Activated CD4-positive, alpha-beta T cell treated with anti-CD3 and anti-CD28 coated beads, Interleukin-2, amount 50 U/mL, for 1 hour (primary cell): Measurements from ENCODE around the gene C1orf115.
"Not testable (repeated sequence)": the region's sequence is repeated elsewhere in the genome, so short reads cannot be mapped to it uniquely, and the experiment has no call there.

Experiments
- DNase-seq: peaks from one replicate; pipeline ENCODE4 v3.0.0-alpha.2; 2020

C1orf115 gene

DNA sequence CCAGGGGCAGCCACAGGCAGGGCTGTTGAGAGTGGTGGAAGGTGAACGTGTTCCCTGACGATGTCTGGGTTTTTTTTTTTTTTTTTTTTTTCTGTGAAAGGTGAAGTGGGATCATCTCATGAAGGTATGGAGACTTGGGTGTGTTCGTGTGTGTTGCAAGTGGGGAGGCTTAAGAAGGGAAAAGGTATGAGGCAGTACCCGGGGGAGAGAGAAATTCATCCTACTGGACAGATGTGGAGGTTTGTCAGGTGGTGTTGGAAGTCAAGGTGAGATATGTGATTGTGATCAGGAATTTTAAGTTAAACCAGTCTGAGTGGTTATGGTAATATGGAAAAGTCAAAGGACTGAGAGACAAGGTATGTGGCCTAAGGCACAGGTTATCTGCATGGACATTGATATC lies 5.3 kb downstream of the C1orf115 start:
- no peak for DNase-seq

DNA sequence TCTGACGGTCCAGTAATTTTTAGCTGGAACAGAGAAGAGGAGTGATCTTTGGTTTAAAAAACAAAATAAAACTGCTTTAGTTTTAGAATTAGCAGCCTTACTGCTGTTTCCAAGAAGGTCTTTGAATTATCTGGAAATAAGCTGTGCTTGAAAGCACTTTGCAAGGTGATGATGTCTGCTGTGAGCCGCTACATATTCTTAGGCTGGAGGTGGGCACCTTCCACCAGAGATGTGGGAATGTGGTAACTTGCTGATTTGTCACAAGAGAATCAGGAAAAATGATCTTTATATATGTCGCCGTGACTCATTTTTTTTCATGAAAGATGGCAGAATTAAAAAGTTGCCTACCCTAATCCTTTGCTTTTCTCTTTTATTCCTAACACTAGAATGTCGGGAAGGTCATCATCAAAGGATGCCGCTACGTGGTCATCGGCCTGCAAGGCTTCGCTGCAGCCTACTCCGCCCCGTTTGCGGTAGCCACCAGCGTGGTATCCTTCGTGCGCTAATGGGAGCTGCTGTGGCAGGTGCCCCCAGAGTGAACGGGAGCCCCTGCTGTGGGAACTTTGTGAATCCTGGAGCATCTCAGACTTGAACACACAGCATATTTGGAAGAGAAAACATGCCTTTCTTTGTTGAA lies 6.2 kb downstream of the C1orf115 start:
- no peak for DNase-seq

- no peak for DNase-seq
Observed at GRCh38 chr1:220696863-220697231, 6.7 kb downstream of the C1orf115 start.

- no peak for DNase-seq
Observed at GRCh38 chr1:220697326-220697725, 7.2 kb downstream of the C1orf115 start.

- no peak for DNase-seq
Observed at GRCh38 chr1:220698607-220699016, 8.4 kb downstream of the C1orf115 start.

DNA sequence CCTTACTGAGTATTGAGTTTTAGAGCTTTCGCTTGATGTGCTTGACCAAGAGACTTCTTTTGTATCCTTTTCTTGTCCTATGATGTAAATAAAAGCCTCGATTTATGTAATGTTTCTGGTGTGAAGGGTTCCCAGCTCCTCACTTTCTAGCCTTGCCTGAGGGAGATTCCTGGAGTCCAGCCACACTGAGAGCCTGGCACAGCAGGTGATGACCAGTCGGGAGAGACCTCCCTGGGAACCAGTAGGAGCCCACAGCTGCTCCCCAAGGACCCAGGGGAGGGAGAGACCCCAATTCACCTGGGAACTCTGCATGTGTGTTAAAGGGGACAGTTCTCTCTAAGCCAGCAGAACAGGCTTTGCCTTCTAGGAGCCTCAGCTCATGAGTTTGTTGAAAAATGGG lies 8.9 kb downstream of the C1orf115 start:
- no peak for DNase-seq

GRCh38 chr1:220700556-220701179 lies 10.5 kb downstream of the C1orf115 start:
- DNase-seq, result no peak

DNA sequence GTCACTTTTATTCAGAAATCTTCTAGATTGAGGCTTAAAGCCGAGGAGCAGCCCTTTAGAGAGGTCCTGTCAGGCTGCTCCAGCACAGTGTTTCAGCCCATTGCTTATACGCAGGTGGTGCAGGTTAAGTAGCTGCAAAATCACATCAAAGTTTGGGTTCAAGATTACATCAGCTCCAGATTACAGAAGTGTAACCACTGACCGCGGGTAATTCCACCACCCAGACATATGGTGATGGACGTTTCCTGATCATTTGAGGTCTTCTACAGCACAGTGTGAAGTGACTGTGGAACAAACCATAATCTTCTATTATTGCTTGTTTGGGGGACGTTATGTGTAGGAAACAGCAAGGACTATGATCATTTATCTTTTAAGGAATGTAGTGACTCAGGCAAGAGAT lies 11.8 kb downstream of the C1orf115 start:
- DNase-seq, result no peak

- no peak for DNase-seq
Observed at GRCh38 chr1:220702733-220703270, 12.6 kb downstream of the C1orf115 start.

- no peak for DNase-seq
Observed at GRCh38 chr1:220703305-220703704, 13.1 kb downstream of the C1orf115 start.

GRCh38 chr1:220705782-220706181 lies 15.6 kb downstream of the C1orf115 start:
- no peak for DNase-seq

- no peak for DNase-seq
Observed at GRCh38 chr1:220706480-220706879, 16.3 kb downstream of the C1orf115 start.

GRCh38 chr1:220707160-220707559 lies 17.0 kb downstream of the C1orf115 start:
- DNase-seq, result no peak

- DNase-seq, result no peak
Observed at GRCh38 chr1:220708244-220708643, 18.1 kb downstream of the C1orf115 start.

DNA sequence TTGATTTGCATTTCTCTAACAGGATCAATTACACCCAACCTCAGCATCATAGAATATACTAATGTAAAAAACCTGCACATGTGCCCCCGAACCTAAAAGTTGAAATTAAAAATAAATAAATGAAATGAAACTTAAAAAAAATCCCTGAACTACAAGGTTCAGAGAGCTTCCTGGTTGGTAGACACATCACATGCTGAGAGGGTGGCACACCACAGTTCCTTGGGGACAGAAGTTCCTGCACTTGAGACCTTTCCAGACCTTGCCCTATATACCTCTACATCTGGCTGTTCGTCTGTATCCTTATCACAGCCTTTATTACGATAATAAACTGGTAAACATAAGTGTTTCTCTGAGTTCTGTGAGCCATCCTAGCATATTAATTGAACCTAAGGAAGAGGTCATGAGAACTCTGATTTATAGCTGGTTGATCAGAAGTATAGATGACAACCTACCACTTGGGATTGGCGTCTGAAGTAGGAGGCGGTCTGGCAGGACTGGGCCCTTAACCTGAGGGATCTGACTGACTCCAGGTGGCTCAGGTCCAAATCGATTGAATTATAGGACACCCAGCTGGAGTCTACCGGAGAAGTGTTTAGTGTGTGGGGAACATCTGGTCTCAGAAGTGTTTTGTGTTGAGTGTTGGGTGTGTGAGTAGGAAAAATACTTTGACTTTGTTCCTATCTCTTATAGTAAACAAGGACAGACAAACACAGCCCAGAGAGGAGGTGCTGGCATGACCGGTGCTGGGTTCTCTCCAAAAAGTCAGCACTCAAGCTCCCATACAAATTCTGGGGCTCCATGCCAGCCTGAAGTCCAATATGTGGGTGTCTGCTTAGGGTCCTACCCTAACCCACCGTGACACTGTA lies 19.0 kb downstream of the C1orf115 start:
- DNase-seq, result no peak

- no peak for DNase-seq
Observed at GRCh38 chr1:220710333-220710732, 20.2 kb downstream of the C1orf115 start.

DNA sequence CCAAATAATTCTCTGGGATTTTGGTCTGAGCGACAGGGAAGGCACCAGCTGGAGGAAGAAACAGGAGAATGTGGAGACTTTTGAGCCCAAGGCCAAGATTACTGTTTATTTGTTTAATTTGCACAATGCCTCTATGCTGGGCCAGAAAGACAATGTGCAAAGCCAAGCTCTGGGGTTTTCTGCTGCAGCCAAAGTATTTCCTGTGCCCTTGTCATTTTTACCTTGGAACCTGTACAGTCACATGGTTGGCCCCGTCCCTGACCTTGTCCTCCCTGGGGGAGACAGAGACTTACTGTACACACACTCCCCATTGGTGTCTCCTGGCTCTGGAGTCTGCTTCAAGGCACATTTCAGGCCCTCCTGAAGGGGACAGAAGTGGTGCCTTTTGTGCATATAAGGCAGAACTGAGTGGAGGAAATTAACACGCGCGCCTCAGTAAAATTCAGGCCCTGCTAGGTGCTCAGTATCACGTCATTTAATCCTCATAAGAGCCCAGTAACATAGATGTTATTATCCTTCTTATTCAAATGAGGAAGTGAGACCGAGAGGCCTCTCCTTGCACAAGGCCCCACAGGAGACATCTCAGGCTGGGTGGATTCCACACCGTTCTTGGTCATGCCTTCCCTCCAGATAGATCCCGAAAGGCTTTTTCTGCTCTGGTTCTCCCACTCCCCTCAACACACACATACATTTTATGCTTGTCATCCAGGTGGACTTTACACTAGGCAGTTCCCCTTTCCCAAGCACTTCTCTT lies 21.1 kb downstream of the C1orf115 start:
- DNase-seq, result no peak

DNA sequence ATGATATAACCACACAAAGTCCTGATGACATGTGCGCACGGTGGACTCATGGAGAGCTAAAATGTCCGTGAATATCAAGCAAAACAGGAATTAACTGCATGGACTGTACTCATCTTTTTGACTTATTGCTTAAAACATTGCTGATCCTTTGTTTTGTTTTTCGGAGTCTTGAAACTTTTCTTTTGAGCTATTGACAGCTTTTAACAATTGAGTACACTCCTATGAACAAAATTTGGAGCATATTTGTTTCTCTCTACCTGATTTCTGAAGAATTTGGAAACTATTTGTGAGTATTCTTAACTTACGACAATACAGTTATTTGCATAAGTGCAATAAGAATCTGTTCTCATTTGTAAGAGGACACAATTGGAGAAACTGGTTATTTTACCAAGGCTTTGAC lies 25.8 kb downstream of the C1orf115 start:
- not testable (repeated sequence) for DNase-seq

DNA sequence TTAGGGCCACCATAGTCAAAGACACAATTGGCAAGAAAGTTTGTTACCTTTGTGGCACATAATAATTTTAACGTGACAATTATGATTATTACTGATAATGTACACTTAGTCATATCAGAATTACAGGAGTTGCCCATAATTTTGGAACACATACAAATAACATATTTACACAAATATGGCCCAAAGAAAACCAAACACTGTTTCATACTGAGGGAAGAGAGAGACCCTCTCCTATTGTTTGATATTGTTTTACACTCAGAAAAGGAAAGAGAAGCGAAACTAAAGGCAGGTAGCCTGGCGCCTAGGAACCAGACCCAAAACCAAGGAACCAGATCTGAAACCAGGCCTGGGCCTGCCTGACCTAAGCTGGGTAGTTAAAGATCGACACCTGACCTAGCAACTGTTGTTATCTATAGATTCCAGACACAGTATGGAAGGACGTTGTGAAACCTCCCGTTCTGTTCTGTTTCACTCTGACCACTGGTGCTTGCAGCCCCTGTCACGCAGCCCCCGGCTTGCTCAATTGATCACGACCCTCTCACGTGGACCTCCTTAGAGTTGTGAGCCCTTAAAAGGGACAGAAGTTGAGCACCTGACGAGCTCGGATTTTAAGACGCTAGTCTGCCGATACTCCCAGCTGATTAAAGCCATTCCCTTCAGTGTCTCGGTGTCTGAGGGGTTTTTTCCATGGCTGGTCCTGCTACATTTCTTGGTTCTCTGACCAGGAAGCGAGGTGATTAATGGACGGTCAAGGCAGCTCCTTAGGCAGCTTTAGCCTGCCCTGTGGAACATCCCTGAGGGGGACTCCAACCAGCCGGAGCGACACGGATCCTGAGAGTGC lies 27.9 kb downstream of the C1orf115 start:
- DNase-seq, result no peak

DNA sequence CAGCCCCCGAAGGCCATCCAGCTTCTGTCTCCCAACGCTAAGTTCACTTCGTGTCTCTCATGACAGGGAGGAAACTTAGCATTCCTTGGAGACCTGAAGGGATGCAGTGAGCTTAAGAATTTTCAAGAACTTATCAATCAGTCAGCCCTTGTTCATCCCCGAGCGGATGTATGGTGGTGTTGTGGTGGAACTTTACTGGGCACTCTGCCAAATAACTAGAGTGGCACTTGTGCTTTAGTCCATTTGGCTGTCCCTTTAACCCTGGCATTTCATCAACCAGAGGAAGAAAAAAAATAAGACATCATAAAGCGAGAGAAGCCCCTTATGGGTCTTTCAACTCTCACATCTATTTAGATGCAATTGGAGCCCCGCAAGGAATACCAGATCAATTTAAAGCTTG lies 31.1 kb downstream of the C1orf115 start:
- not testable (repeated sequence) for DNase-seq

DNA sequence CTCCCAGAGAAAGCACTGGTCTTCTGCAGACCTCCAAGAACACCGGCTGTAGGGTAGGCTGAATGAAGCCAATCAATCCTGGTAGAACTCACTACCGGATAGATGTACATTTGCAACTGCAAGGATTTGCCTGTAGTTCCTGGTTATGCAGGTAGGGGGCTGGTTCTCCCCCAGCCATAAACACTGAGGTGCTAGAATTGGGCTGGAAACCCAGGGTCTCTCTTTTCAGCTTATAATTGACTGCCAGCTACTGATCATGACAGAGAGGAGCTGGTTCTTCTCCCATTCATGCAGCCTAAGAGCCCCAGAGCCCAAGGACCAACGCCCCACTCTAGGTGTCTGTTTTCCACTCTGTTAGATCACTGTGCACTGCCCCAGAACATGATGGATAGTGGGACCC lies 36.5 kb downstream of the C1orf115 start:
- DNase-seq, result no peak

DNA sequence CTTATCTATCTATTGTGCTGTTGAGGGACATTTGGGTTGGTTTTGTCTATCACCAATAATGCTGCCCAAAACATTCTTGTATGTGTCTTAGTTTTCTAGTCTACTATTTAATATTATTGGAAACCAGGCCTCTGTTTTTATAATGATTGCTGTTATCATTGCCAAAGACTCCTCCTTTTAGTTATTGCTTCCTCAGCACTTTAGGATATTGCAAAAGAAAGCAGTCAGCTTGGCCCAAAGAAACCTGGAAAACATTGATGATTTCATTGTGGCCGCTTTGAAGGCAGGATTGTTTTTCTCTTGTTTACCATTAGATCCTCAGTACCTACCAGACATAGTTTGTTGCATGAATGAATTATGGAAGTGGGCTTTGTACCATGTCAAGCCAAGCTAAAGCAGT lies 37.4 kb downstream of the C1orf115 start:
- no peak for DNase-seq
